Stimulated activated CD4-positive, alpha-beta T cell treated with anti-CD3 and anti-CD28 coated beads, Interleukin-1b, Interleukin-23, amount 100 ng/mL, for 4 hours (primary cell): Measurements from ENCODE around the gene GIT2.
"Not testable (repeated sequence)": the region's sequence is repeated elsewhere in the genome, so short reads cannot be mapped to it uniquely, and the experiment has no call there.

Experiments used
- DNase-seq, 2 donors: peaks; one replicate each; pipeline ENCODE4 v3.0.0-alpha.2; 2020; ENCODE audit warnings: low read depth in 2 of 2

Gene GIT2

DNA sequence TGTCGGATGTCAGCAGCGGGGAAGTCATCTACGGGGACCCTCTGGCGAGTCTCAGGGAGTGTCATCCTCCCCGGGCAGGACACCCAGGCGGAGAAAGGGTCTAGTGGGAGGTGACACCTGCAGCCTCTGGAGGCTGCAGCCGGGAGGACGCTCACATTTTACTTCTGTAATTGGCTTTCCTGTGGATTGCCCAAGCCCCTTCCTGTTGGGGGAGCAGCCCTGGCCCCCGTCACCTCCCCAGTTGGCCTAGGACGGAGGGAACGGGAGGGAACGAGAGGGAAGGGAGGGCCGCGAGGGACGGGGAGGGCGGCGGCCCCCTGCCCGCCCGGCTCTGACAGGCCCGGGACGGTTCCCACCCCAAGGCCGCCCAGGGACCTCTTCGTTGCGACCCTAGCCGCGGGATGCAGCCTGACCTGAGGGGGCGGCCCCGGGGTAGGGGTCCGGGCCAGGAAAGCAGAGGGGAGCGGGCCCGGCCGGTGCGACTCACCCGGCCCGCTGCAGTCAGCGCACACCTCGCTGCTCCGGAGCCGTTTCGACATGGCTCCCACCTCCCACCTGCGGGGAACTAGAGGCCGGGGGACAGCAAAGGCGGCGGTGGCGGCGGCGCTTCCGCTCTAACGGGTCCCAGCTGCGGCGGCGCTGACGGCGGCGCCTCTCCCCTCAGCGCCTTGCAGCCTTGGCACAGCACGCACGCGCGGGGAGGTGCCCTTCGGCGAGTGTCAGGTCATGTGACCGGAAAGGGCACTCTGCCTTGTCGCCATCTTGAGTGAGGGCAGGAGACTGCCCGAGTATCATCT is at the start of gene GIT2:
Gene GIT2 (minus strand): TSS at position 683 of the 797 bp plus-strand sequence. CDS start 144 bp downstream, at position 539.
- DNase-seq, result peak; percentile 85 to 88

GRCh38 chr12:110042264-110042663 is 46.1 kb upstream of the GIT2 start:
- DNase-seq, result no peak

- DNase-seq, result peak in 1 of 2 donors; percentile 16
These were observed 43.1 kb upstream of the GIT2 start for GRCh38 chr12:110039085-110039807.

DNA sequence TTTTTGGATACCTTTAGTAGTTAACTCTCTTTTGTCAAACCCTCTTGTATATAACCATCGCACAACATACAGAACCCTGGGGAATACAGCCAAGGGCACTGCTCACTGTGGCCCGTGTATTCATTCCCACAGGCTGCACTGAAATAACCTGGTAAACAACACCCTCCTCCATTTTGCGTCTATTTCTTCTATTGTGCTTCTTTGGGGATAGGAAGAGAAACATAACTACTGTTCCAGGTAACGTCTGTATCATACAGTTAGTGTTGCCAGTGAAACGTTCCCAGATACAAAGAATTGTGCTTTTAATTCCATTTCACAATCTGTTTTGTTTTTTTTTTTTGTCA is 42.5 kb upstream of the GIT2 start:
- no peak for DNase-seq

DNA sequence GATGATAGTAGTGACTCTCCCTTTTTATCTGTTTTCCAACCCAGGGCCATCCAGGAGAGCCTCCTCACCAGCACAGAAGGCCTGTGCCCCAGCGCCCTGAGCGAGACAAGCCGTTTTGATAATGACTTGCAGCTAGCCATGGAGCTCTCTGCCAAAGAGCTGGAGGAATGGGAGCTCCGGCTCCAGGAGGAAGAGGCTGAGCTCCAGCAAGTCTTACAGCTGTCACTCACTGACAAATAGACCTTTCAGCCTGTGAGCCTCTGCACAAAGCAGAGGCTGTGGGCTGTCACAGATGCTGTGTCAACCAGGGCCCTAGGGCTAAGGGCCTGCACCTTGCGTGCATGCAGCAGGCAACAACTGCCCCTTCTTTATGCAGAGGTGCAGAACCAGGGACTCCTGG is 41.1 kb upstream of the GIT2 start:
- DNase-seq, result no peak

DNA sequence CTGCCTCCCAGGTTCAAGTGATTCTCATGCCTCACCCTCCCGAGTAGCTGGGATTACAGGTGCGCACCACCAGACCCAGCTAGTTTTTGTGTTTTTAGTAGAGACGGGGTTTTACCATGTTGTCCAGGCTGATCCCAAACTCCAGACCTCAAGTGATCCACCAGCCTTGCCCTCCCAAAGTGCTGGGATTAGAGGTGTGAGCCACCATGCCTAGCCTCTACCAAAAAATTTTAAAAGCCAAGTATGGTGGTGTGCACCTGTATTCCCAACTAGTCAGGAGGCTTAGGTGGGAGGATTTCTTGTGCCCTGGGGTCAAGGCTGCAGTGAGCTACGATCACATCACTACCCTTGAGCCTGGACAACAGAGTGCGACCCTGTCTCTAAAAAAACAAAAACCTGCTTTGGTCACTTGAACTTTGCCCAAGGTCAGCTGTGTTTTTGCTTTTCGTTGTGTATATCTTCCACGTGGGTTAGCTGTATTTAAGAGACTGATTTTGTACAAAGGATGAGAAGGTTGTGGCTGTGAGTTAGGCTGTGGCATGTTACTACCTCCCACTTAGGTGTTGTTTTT is 39.5 kb upstream of the GIT2 start:
- no peak for DNase-seq

DNA sequence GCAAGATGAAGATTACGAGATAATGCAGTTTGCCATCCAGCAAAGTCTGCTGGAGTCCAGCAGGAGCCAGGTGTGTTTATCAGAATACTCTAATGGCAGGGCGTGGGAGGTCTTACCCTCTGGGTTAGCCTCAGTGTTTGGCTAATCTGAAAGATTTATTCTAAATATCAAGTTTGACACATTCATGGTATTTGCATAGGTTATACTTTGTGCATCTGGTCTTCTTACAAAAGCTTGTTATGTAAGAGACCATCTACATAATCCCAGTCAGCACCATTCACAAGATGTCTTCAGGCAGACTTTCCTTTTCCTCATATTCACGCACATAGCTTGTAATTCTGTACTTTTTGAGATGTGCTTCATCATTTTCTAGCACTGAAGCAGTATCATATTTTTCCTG is 37.7 kb upstream of the GIT2 start:
- DNase-seq, result no peak

DNA sequence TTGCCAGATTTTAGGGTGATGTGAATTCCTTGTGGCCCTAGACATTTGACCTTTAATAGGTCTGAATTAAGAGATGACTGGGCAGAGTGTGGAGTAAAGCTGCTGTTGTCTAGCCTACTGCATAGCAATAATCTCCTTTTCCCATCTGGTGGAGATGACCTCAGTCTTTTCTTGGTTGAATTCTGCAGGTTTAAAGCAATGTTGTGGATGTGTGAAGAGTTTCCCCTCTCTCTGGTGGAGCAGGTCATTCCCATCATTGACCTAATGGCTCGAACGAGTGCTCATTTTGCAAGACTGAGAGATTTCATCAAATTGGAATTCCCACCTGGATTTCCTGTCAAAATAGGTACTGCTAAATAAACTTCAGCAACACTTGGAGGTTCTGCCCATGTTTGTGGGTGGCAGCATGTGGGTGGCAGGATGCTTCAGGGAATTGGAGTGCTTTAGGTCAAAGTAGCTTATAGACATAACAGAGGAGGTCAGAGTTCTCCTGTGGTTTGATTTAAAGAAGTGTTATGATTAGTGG is 33.2 kb upstream of the GIT2 start:
- DNase-seq, result no peak

DNA sequence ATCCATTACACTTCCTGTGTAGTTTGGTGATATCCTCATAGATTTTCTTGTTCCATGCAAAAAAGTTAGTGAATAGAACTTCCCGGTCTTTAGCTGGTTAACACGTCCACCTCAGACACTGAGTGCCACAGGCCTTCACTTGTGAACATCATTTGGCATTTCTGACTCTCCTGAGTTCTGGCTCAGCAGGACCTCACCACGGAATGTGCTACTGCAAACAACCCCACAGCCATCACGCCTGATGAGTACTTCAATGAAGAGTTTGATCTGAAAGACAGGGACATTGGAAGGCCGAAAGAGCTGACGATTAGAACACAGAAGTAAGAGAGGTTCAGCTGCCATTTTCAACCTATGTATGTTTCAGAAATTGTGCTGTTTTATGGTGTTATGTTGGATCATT is 32.2 kb upstream of the GIT2 start:
- DNase-seq, result no peak

DNA sequence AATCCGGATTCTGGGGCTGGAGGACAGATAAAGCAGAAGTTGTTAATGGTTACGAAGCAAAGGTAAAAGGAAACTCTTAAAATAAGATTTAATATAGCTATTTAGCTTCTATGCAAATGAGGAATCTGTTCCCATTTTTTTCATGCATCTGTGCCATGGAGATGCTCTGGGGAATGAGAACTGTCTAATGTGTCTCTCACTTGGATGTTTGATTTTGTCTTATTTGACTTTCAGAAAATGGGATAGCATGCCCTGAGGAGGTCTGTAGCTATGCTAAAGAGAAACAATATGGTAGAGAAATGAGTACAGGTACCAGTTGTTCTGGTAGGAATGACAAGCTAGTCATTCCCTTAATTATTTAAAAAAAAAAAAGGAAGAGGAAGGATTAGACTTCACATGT is 27.9 kb upstream of the GIT2 start:
- no peak for DNase-seq

DNA sequence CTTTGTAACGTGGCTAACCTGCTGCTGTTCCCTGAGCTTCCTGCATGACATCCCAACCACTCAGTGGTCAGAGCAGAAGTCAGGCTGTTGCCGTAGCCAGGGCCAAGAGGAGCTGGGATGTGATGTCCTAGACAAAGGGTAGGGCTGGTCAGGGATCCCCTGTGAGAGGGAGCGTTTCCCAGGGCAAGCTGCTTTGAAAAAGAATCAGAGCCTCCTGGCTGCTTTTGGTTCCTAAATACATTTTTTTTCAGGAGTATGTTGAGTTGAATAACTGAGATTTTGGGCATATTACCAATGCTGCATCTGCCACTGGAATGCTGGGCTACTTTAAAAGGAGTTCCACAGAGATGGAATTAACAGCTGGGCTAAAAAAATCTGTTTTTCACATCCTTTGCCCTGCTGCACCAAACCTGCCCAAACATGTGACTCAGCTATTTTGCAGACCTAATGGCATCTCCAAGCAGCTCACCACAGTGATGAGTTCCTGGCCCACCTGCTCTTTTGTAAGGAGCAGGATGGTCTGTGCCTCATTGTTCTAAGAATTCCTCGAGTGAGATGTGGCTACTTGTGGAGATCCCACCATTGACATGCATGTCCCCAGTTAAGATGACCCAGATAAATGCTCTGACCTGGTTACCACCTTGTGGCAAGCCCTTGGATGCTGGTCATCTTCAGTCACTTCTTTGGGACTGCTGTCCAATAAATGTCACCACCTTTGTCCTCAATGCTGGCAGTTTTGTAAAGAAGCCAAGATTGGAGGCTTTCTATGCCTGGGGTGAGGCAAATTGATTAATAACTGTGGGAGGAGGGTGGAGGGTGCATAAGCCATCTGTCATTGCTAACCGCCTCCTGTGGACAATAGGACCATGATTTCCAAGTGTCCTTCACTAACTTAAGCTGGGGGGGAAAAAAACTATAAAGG is 27.2 kb upstream of the GIT2 start:
- DNase-seq, result no peak

GRCh38 chr12:110020956-110021355 is 24.8 kb upstream of the GIT2 start:
- no peak for DNase-seq

- no peak for DNase-seq
These were observed 19.0 kb upstream of the GIT2 start for GRCh38 chr12:110015132-110015531.

DNA sequence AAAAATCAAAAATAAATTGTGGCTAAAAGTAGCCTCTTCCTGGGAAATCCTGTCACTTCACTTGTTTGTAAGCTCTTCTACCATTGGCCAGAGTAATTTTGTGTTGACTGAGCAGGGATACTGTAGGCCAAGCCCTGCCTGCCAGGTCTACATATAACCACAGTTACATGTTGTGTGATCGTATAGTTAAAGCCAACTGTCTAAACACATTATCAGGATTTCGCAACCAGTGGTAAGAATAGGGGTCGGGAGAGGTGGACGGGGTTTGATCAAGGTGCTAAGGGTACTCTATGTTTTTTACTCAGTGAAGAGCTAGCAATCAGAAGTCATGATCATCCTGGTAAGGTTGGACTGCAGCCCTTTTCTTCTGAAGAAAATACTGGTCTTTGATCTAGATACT is 16.5 kb upstream of the GIT2 start:
- no peak for DNase-seq

DNA sequence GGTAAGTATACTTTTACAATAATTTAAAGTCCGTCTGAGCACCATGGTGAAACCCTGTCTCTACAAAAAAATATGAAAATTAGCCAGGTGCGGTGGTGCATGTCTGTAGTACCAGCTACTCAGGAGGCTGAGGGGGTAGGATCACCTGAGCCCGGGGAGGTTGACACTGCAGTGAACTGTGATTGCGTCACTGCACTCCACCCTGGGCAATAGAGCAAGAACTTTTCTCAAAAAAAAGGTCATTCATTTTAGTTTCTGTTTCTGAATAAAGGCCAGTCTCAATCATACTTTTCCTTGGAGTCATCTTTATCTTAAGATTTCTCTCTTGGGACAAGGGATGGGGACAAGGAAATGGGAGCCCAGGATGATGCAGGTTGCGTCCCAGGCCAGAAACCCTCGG is 16.0 kb upstream of the GIT2 start:
- no peak for DNase-seq

DNA sequence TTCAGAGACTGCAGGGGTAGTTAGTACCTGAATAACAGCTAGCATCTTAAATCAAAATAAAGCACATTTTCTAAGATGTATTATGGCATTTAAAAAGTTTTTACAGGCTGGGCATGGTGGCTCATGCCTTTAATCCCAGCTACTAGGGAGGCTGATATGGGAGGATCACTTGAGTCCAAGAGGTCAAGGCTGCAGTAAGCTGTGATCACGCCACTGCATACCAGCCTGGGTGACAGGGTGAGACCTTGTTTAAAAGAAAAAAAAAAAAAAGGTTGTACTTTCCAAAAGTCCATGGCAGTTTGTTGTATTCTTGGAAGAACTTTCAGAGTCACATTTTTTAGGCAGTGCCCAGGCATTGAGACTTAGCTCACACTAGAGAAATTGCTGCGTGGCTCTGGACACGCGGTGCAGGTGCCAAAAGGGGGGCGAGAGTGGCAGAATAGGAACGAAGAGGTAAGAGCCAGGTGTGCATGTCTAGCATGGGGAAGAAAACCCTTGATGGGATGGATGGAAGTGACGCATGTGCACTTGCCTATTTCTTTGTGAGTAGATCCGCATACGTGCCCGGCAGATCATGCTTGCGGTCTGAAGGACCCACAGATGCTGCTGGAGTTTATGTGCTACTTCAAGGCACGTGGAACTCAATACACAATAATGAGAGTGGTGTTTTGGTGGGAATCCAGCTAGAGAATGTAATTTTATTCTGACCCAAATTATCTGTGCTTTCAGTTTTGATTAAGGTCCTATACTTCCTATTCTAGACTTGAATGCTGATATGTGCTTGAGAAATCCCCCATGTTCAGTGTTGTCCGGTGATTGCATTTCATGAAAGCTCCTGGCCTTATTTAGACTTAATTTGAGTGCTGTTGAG is 14.9 kb upstream of the GIT2 start:
- DNase-seq, result no peak

- DNase-seq, result not testable (repeated sequence)
These were observed 12.7 kb upstream of the GIT2 start for GRCh38 chr12:110008681-110009398.

DNA sequence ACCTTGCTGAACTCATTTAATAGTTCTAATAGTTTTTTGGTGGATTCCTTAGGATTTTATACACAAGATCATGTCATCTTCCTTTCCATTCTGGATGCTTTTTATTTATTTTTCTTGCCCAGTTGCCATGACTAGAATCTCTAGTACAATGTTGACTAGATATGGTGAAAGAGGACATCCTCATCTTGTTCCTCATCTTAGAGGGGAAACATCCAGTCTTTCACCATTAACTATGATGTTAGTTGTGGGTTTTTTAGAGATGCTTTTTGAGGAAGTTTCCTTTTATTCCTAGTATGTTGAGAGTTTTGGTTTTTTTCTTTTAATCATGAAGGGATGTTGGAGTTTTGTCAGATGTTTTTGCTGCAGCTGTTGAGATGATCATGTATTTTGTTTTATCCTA is 11.7 kb upstream of the GIT2 start:
- DNase-seq, result no peak

GRCh38 chr12:110006115-110006514 is 9.9 kb upstream of the GIT2 start:
- no peak for DNase-seq

DNA sequence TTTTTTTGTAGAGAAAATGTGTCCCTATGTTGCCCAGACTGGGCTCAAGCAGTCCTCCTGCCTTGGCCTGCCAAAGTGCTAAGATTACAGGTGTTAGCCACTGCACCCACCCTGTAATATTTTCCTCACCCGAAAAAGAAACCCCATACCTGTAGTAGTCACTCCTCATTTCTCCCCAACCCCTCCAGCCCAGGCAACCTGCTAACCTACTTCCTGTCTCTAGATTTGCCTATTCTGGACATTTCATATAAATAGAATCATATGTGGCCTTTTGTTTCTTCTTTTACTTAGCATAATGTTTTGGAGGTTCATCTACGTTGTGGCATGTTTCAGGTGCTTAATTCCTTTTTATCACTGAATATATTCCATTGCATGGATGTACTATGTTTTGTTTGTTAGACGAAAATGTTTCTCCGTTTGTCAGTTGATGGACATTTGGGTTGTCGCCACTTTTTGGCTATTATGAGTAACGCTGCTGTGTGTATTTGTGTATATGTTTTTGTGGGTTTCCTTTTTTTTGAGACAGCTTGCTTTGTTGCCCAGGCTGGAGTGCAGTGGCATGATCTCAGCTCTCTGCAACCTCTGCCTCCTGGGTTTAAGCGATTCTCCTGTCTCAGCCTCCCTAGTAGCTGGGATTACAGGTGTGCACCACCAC is 9.3 kb upstream of the GIT2 start:
- no peak for DNase-seq
